HCT116 (cell line): Measurements from ENCODE around the gene NACC1. TPM values are rescaled to one million over a fixed set of nuclear protein-coding genes. Genes with fewer than 3 reads are reported as not detected.

Experiments used
- ATAC-seq: fragments of 200-7000 bp; cut with Tn5 transposase; 2 replicates; pipeline ENCODE4 v1.9.1; 2020; ENCODE audit warnings: mild to moderate bottlenecking, moderate library complexity
- BruUV-seq: library from RNA; stranded (reverse); fragments of 400-500 nt; replicated peaks from 2 replicates; lab custom pipeline; 2021; lab: Mats Ljungman, UMichigan
- CTCF ChIA-PET: fragments of 300-600 bp; sonication (Branson Sonifier 250); formaldehyde crosslinking; loops from one replicate; lab custom pipeline; 2021; ENCODE audit warnings: antibody characterized with exemption; lab: Charles Lee
- POLR2A ChIA-PET: fragments of 300-600, 350-600 bp; sonication (Branson Sonifier 250); formaldehyde crosslinking; loops from one replicate; lab custom pipeline; 2021; ENCODE audit warnings: antibody characterized with exemption; lab: Charles Lee
- RAD21 ChIA-PET, 2 experiments: fragments of 300-600 bp; sonication (Branson Sonifier 250); formaldehyde crosslinking; loops; one replicate each; lab custom pipeline; 2023; ENCODE audit warnings: low total read pairs in 2 of 2; ENCODE audit not compliant: uncharacterized antibody in 2 of 2, unreplicated experiment in 2 of 2, low non-redundant PET in 1 of 2; lab: Charles Lee
- DNase-seq: peaks from one replicate; pipeline ENCODE4 v3.0.0-alpha.2; 2010; ENCODE audit warnings: low read depth, low spot score
- H2AFZ ChIP-seq: fragments of 200-600 bp; shearing (Covaris generic), sonication (generic); 2 replicates; pipeline ENCODE4 v1.6.1; 2017; ENCODE audit warnings: low read depth, mixed run types, mixed read lengths, antibody characterized with exemption, low read length; ENCODE audit not compliant: poor library complexity, severe bottlenecking
- H3K27ac ChIP-seq: 2 replicates; pipeline ENCODE4 v1.5.1; 2012; ENCODE audit warnings: low read depth, low read length
- H3K27me3 ChIP-seq: fragments of 200-600 bp; sonication (generic); 2 replicates; pipeline ENCODE4 v1.6.1; 2016; ENCODE audit warnings: mixed run types, low read length, mixed read lengths; ENCODE audit not compliant: insufficient read depth
- H3K36me3 ChIP-seq, 2 experiments: fragments of 200-500 bp in 1 of 2; fragments of 200-600 bp in 1 of 2; sonication (Bioruptor generic) in 1 of 2; sonication (generic) in 1 of 2; 2 replicates each; pipeline versions ENCODE4 v1.5.1 to v1.6.1; 2014 to 2016; ENCODE audit warnings: low read length in 2 of 2, inconsistent platforms in 1 of 2, mixed read lengths in 1 of 2, mixed run types in 1 of 2; ENCODE audit not compliant: insufficient read depth in 2 of 2, control insufficient read depth in 1 of 2
- H3K4me1 ChIP-seq, 2 experiments: fragments of 200-600 bp in 1 of 2; sonication (generic) in 1 of 2; 2 replicates each; pipeline versions ENCODE4 v1.5.1 to v1.6.1; 2012 to 2017; ENCODE audit warnings: low read length in 2 of 2, inconsistent platforms in 1 of 2, mild to moderate bottlenecking in 1 of 2, mixed read lengths in 1 of 2, mixed run types in 1 of 2, moderate library complexity in 1 of 2; ENCODE audit not compliant: insufficient read depth in 2 of 2, control insufficient read depth in 1 of 2
- H3K4me2 ChIP-seq: fragments of 200-600 bp; sonication (generic); 2 replicates; pipeline ENCODE4 v1.6.1; 2017; ENCODE audit warnings: mixed run types, low read length, mixed read lengths
- H3K4me3 ChIP-seq, 2 experiments: fragments of 200-600 bp in 1 of 2; sonication (generic) in 1 of 2; replicated peaks in 1 of 2; 2 replicates each; pipeline ENCODE4 v1.5.1; 2011 to 2016; ENCODE audit warnings: low read length in 2 of 2, control low read depth in 1 of 2, low read depth in 1 of 2, mild to moderate bottlenecking in 1 of 2, mixed read lengths in 1 of 2, mixed run types in 1 of 2
- H3K79me2 ChIP-seq: fragments of 200-600 bp; sonication (generic); 2 replicates; pipeline ENCODE4 v1.6.1; 2017; ENCODE audit warnings: mild to moderate bottlenecking, mixed run types, low read length, moderate library complexity, mixed read lengths; ENCODE audit not compliant: insufficient read depth
- H3K9ac ChIP-seq: fragments of 200-600 bp; sonication (generic); 2 replicates; pipeline ENCODE4 v1.6.1; 2016; ENCODE audit warnings: low read length, mixed read lengths
- H3K9me2 ChIP-seq: fragments of 200-600 bp; sonication (generic), shearing (Covaris generic); 2 replicates; pipeline ENCODE4 v1.6.1; 2017; ENCODE audit warnings: mixed run types, mild to moderate bottlenecking, moderate library complexity; ENCODE audit not compliant: insufficient read depth
- H3K9me3 ChIP-seq, 2 experiments: fragments of 200-500 bp in 1 of 2; fragments of 200-600 bp in 1 of 2; sonication (Bioruptor generic) in 1 of 2; sonication (generic) in 1 of 2; 2 replicates each; pipeline ENCODE4 v1.6.1; 2014 to 2017; ENCODE audit warnings: low read length in 2 of 2, mixed read lengths in 2 of 2, inconsistent platforms in 1 of 2, low read depth in 1 of 2, mild to moderate bottlenecking in 1 of 2, mixed run types in 1 of 2, moderate library complexity in 1 of 2; ENCODE audit not compliant: control insufficient read depth in 1 of 2, insufficient read depth in 1 of 2
- H4K20me1 ChIP-seq: fragments of 200-600 bp; sonication (generic), shearing (Covaris generic); 2 replicates; pipeline ENCODE4 v1.6.1; 2017; ENCODE audit warnings: mixed run types, mild to moderate bottlenecking, moderate library complexity; ENCODE audit not compliant: insufficient read depth
- ATF3 ChIP-seq: IDR thresholded peaks from 2 replicates; pipeline ENCODE4 v1.6.1; 2012
- CBX3 ChIP-seq: IDR thresholded peaks from 2 replicates; pipeline ENCODE4 v1.6.1; 2012; ENCODE audit warnings: low read depth
- CEBPB ChIP-seq: IDR thresholded peaks from 2 replicates; pipeline ENCODE4 v1.6.1; 2012; ENCODE audit warnings: low read depth
- EGR1 ChIP-seq: IDR thresholded peaks from 2 replicates; pipeline ENCODE4 v1.6.1; 2012; ENCODE audit warnings: low read depth
- EZH2 ChIP-seq: fragments of 200-600 bp; sonication (generic); IDR thresholded peaks from 2 replicates; pipeline ENCODE4 v1.6.1; 2017; ENCODE audit warnings: antibody characterized with exemption, mixed run types
- EZH2phosphoT487 ChIP-seq: fragments of 200-600 bp; IDR thresholded peaks from 2 replicates; pipeline ENCODE4 v1.6.1; 2018; ENCODE audit warnings: antibody characterized with exemption, borderline replicate concordance
- POLR2AphosphoS5 ChIP-seq: IDR thresholded peaks from 2 replicates; pipeline ENCODE4 v1.6.1; 2011; ENCODE audit warnings: mild to moderate bottlenecking, low read depth, low read length, moderate library complexity
- TCF7L2 ChIP-seq: IDR thresholded peaks from 2 replicates; pipeline ENCODE4 v1.7.0; 2011; ENCODE audit warnings: borderline replicate concordance, inconsistent platforms; ENCODE audit not compliant: insufficient read depth, insufficient read length; ENCODE audit errors: extremely low read depth
- YY1 ChIP-seq: IDR thresholded peaks from 2 replicates; pipeline ENCODE4 v1.6.1; 2011; ENCODE audit warnings: low read length, low read depth, moderate library complexity, mild to moderate bottlenecking; ENCODE audit not compliant: insufficient replicate concordance; ENCODE audit errors: extremely low read depth
- ZFX ChIP-seq: fragments of 450-650 bp; IDR thresholded peaks from 2 replicates; pipeline ENCODE4 v1.6.1; 2017
- ZNF274 ChIP-seq: fragments of 200-500 bp; sonication (Bioruptor generic); IDR thresholded peaks from 2 replicates; pipeline ENCODE4 v1.6.1; 2014; ENCODE audit warnings: mild to moderate bottlenecking, low read depth, low read length, inconsistent platforms
- intact Hi-C: fragments of 100-400 bp; cut with micrococcal nuclease; formaldehyde crosslinking; loops from 2 replicates; pipeline ENCODE4 v1.10.0; 2022
- total RNA-seq: library from RNA; stranded (reverse); gene quantifications from one replicate; pipeline ENCODE4 v1.2.1, GENCODE V29; 2021; ENCODE audit not compliant: unreplicated experiment
- TF ChIP-seq, protein P1 (sequence below): IDR thresholded peaks from 2 replicates; pipeline ENCODE4 v1.6.1; 2012; ENCODE audit warnings: low read depth
- TF ChIP-seq, protein P2 (sequence below): IDR thresholded peaks from 2 replicates; pipeline ENCODE4 v1.6.1; 2011; ENCODE audit warnings: mild to moderate bottlenecking, low read length, moderate library complexity; ENCODE audit not compliant: insufficient replicate concordance; ENCODE audit errors: extremely low read depth
- TF ChIP-seq, protein P3 (sequence below): IDR thresholded peaks from 2 replicates; pipeline ENCODE4 v1.6.1; 2012

Gene NACC1
- total RNA-seq, 1 experiment from 2014 or later, result 181 TPM

- Histone ChIP-seq H2AFZ (no peak overlapping the region), H3K79me2 (no peaks in the 10 kb centered on the region), H3K36me3 (no peaks in the 10 kb centered on the region), H3K27ac (no peak overlapping the region), H4K20me1 (no peaks in the 10 kb centered on the region), H3K9ac (no peak overlapping the region), H3K4me2 (no peak overlapping the region), H3K9me2 (no peaks in the 10 kb centered on the region), H3K4me1 (peaks cover 9 to 40% of the 10 kb centered on the region in 2 experiments; a peak in 3 of 4 replicates), H3K27me3 (no peaks in the 10 kb centered on the region), H3K9me3 (no peaks in the 10 kb centered on the region), H3K4me3 (no peak overlapping the region)
- TF ChIP-seq, protein P1, sequence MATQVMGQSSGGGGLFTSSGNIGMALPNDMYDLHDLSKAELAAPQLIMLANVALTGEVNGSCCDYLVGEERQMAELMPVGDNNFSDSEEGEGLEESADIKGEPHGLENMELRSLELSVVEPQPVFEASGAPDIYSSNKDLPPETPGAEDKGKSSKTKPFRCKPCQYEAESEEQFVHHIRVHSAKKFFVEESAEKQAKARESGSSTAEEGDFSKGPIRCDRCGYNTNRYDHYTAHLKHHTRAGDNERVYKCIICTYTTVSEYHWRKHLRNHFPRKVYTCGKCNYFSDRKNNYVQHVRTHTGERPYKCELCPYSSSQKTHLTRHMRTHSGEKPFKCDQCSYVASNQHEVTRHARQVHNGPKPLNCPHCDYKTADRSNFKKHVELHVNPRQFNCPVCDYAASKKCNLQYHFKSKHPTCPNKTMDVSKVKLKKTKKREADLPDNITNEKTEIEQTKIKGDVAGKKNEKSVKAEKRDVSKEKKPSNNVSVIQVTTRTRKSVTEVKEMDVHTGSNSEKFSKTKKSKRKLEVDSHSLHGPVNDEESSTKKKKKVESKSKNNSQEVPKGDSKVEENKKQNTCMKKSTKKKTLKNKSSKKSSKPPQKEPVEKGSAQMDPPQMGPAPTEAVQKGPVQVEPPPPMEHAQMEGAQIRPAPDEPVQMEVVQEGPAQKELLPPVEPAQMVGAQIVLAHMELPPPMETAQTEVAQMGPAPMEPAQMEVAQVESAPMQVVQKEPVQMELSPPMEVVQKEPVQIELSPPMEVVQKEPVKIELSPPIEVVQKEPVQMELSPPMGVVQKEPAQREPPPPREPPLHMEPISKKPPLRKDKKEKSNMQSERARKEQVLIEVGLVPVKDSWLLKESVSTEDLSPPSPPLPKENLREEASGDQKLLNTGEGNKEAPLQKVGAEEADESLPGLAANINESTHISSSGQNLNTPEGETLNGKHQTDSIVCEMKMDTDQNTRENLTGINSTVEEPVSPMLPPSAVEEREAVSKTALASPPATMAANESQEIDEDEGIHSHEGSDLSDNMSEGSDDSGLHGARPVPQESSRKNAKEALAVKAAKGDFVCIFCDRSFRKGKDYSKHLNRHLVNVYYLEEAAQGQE, result no peak
- TF ChIP-seq, protein P2, sequence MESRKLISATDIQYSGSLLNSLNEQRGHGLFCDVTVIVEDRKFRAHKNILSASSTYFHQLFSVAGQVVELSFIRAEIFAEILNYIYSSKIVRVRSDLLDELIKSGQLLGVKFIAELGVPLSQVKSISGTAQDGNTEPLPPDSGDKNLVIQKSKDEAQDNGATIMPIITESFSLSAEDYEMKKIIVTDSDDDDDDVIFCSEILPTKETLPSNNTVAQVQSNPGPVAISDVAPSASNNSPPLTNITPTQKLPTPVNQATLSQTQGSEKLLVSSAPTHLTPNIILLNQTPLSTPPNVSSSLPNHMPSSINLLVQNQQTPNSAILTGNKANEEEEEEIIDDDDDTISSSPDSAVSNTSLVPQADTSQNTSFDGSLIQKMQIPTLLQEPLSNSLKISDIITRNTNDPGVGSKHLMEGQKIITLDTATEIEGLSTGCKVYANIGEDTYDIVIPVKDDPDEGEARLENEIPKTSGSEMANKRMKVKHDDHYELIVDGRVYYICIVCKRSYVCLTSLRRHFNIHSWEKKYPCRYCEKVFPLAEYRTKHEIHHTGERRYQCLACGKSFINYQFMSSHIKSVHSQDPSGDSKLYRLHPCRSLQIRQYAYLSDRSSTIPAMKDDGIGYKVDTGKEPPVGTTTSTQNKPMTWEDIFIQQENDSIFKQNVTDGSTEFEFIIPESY, result no peak
- no peak for TF ChIP-seq ZFX
- no peak for TF ChIP-seq POLR2AphosphoS5
- TF ChIP-seq EZH2, result no peak
- TF ChIP-seq CEBPB, result no peak
- no peak for TF ChIP-seq EGR1
- TF ChIP-seq, protein P3, sequence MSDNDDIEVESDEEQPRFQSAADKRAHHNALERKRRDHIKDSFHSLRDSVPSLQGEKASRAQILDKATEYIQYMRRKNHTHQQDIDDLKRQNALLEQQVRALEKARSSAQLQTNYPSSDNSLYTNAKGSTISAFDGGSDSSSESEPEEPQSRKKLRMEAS, result no peak
- TF ChIP-seq YY1, result no peak
- TF ChIP-seq ATF3, result no peak
- no peak for TF ChIP-seq TCF7L2
- TF ChIP-seq EZH2phosphoT487, result no peak
- TF ChIP-seq ZNF274, result no peak
- no peak for TF ChIP-seq CBX3
- DNase-seq, result no peak
- ChIA-PET RAD21 (interaction anchor here (0.5 to 1.0 kb wide), 2 partner anchors 65 to 119 kb away, joined by 3 read pairs; no protein-coding TSS in a partner anchor), POLR2A (interaction anchor here (0.9 kb wide), 1 partner anchor 112 kb away, joined by 3 read pairs; no protein-coding TSS in a partner anchor), CTCF (interaction anchor here (6.6 kb wide), 1 partner anchor 118 kb away, joined by 94 read pairs; no protein-coding TSS in a partner anchor)
- intact Hi-C loops, result no loop called here
- no peak for ATAC-seq
- BruUV-seq, result TSS peak; percentile 44
Measured at GRCh38 chr19:13097033-13097462, 21.0 kb upstream of the NACC1 start.
